Measurements from ENCODE around the gene LRRC42.
"Not testable (repeated sequence)": the region's sequence is repeated elsewhere in the genome, so short reads cannot be mapped to it uniquely, and the experiment has no call there.

The LRRC42 gene

DNA sequence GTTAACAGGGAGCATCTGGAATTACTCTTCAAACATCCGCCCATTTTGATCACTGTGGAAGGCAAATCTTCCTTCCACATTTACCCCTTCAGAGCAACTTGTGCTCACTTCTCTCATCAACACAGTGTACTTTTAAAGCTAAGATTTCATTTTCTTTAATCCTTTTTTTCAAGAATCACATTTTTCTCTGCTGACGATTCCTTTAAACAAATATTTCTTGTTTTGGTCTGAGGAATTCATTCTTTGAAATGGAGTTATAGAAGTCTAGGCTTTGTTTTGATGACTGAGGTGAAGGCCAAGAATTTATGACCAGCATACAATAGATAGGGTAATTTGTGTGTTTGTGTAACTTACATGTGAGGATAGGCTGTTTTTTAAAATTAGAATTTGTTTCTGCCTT lies 25.6 kb downstream of the LRRC42 start:
- DNase-seq, result no peak

DNA sequence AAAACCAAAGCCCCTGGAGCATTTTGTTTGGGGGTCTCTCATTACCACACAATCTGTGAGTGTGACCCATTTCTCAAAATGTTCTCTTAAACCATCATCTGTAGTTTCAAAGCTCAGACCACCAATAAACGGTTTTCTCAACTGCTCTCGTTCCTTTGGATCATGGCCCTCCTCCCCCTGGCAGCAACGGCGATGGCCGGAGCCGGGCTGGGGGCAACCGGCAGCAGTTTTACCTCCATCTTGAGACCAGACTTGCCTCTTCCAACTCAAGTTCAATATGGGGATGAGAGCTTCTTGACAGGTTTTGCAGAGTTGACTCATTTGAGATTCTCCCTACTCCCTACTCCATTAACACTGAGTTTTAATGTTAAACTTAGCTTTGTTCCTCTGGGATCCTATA lies 29.7 kb downstream of the LRRC42 start:
- DNase-seq, result no peak

DNA sequence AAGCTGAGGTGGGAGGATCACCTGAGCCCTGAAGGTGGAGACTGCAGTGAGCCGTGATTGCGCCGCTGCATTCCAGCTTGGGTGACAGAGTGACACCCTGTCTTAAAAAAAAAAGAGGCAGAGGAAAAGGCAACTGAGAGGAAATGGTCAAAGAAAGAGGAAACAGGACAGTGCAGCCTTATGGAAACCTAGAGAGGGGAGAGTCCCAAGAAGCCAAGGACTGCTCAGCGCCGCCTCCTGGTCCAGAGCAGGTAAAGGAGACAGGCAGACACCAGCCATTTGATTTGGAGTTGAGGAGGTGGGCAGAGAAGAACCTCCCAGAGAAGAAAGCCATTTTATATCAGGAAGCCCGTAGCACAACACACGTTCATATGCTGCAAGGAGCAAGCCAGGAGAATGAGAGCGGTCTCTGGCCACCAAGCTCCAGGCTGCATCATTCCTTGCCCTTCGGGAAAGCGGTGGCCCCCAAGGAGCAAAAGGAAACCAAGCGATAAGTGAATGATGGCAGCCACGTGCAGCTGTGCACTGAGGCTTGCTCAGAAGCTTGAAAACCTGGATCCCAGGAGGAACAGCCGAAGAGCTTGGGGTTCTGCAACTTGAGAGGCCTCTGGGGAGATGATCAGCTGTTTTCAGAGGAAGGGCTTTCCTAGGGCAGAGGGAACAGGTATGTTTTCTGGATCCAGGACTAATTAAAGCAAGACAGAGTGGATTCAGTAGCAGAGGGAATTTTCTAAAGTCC lies 33.7 kb downstream of the LRRC42 start:
- DNase-seq, result no peak

- DNase-seq, result no peak
These were observed 35.1 kb downstream of the LRRC42 start for GRCh38 chr1:53981220-53981619.

- no peak for DNase-seq
These were observed 36.0 kb downstream of the LRRC42 start for GRCh38 chr1:53982034-53982762.

DNA sequence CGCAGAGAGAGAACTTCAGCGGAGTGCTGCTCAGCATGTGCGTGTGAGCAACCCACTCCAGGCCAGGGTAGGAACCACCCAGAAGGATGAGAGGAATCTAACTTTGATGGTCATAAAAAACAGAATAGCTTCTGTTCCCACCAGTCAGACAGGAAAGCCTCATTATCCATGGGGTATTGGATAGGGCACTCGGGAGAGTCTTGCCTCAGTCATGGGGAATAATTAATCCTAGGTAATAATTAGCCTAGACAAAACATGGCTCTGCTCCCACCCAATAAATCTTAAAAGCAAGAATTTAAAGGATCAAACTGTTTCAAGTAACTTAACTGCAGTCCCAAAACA lies 36.6 kb downstream of the LRRC42 start:
- no peak for DNase-seq

DNA sequence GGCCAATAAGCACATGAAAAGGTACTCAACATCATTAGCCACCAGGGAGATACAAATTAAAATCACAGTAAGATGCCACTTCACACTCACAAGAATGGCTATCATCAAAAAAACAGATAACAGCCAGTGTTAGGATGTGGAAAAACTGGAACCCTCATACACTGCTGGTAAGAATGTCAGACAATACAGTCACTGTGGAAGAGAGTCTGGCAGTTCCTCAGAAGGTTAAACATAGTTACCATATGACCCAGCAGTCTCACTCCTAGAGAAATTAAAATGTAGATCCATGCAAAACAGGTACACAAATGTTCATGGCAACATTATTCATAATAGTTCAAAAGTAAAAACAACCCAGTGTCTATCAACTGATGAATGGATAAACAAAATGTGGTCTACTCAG lies 38.6 kb downstream of the LRRC42 start:
- DNase-seq, result no peak

GRCh38 chr1:53986458-53986857 lies 40.3 kb downstream of the LRRC42 start:
- no peak for DNase-seq

DNA sequence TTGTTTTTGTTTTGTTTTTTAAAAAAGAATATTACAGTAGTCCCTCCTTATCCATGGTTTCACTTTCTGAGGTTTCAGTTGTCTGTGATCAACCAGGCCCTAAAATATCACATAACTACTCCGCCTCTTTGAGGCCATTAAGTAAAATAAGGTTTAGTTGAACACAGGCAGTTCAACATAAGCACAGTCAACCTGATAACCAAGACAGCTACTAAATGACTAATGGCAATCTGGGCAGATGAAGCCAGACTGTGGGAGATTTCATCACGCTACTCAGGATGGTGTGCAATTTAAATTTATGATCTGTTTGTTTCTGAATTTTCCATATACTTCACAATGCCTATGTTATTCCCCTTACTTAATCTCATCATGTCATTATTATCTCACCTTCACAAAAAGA lies 41.7 kb downstream of the LRRC42 start:
- DNase-seq, result no peak

- no peak for DNase-seq
These were observed 46.1 kb downstream of the LRRC42 start for GRCh38 chr1:53992085-53992874.

DNA sequence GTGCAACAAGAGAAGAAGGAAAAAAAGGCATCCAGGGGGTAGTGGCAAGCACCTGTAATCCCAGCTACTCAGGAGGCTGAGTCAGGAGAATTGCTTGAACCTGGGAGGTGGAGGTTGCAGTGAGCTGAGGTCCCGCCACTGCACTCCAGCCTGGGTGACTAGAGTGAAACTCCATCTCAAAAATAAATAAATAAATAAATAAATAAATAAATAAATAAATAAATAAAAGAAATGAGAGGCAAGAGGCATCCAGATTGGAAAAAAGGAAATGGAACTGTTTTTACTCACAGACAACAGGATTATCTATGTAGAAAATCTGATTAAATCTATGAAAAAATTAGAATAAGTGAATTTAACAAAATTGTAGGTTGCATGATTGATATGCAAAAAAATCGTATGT lies 48.4 kb downstream of the LRRC42 start:
- DNase-seq, result not testable (repeated sequence)

DNA sequence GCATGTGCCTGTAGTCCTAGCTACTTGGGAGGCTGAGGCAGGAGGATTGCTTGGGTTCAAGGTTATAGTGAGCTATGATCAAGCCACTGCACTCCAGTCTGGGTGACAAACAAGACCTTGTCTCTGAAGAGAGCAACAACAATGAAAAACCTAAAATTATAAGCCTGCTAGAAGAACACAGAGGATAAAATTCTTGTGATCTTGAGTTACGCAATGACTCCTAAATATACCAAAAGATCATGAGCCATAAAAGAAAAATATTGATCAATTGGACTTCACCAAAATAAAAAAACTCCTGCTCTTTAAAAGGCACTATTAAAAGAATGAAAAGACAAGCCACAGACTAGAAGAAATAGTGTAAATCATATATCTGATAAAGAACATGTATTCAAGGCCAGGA lies 49.5 kb downstream of the LRRC42 start:
- no peak for DNase-seq

DNA sequence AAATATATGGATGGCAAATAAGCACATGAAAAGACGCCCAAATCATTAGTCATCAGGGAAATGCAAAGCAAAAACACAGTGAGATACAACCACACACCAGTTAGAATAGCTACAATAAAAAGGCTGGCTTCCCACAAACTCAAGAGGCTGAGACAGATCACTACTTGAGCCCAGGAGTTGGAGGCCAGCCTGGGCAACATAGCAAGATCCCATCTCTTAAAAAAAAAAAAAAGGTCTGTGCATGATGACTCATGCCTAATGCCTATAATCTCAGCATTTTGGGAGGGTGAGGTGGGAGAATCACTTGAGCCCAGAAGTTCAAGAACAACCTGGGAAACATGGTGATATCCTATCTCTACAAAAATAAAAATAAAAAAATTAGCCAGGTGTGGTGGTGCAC lies 52.1 kb downstream of the LRRC42 start:
- no peak for DNase-seq

- DNase-seq, result no peak
These were observed 53.8 kb downstream of the LRRC42 start for GRCh38 chr1:53999920-54000319.

DNA sequence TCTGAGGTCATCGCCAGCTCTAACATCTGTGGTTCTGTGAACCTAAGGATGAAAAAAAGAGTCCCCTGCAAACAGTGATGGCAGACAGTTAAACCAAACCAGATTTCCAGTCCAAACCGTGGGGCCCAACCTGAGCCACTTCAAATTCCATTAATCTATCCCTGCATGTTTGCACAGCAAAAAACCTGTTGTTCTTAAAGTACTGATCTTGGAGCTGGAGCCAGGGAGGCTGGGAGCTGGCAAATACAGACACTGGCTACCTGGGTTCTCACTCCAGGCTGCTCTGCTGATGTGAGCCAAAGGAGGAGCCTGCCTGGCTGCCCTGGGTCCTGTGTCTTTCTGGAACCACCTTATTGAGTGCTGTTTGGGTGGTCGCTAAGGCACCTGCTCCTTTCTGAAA lies 55.4 kb downstream of the LRRC42 start:
- DNase-seq, result no peak

DNA sequence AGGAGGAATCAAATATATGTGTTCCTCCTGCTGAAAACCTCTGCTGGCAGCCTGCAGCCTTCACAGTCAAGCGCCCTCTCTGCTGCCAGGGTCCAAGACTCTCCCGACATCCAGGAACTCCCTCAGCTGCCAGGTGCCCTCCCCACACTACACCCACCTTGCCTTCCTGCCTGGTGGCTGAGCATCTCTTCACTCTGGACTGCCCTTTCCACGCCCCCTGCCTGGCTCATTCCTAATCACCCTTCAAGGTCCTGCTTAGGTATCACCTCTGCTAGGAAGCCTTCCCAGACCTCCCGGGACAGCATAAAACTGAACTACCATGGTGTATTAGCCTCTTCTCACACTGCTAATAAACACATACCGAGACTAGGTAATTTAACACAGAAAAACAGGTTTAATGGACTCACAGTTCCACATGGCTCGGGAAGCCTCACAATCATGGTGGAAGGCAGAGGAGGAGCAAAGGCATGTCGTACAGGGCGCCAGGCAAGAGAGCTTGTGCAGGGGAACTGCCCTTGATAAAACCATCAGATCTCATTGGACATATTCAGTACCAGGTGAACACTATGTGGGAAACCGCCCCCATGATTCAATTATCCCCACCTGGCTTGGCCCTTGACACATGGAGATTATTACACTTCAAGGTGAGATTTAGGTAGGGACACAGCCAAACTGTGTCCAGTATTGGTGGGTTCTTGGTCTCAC lies 56.5 kb downstream of the LRRC42 start:
- no peak for DNase-seq

- no peak for DNase-seq
These were observed 57.1 kb downstream of the LRRC42 start for GRCh38 chr1:54003249-54003646.

GRCh38 chr1:54003750-54004480 lies 57.8 kb downstream of the LRRC42 start:
- DNase-seq, result not testable (repeated sequence)

- no peak for DNase-seq
These were observed 58.4 kb downstream of the LRRC42 start for GRCh38 chr1:54004481-54005049.

GRCh38 chr1:54006508-54006907 lies 60.4 kb downstream of the LRRC42 start:
- DNase-seq, result no peak

GRCh38 chr1:54007613-54008012 lies 61.5 kb downstream of the LRRC42 start:
- DNase-seq, result no peak

GRCh38 chr1:54008876-54009275 lies 62.7 kb downstream of the LRRC42 start:
- DNase-seq, result no peak
